ENCODE data around the gene FAM174C. TPM values are rescaled to one million over a fixed set of nuclear protein-coding genes. Genes with fewer than 3 reads are reported as not detected.
"Not testable (repeated sequence)": the region's sequence is repeated elsewhere in the genome, so short reads cannot be mapped to it uniquely, and the experiment has no call there.

FAM174C gene
- total RNA-seq, 1 donor from 2014 or later: 115 TPM

DNA sequence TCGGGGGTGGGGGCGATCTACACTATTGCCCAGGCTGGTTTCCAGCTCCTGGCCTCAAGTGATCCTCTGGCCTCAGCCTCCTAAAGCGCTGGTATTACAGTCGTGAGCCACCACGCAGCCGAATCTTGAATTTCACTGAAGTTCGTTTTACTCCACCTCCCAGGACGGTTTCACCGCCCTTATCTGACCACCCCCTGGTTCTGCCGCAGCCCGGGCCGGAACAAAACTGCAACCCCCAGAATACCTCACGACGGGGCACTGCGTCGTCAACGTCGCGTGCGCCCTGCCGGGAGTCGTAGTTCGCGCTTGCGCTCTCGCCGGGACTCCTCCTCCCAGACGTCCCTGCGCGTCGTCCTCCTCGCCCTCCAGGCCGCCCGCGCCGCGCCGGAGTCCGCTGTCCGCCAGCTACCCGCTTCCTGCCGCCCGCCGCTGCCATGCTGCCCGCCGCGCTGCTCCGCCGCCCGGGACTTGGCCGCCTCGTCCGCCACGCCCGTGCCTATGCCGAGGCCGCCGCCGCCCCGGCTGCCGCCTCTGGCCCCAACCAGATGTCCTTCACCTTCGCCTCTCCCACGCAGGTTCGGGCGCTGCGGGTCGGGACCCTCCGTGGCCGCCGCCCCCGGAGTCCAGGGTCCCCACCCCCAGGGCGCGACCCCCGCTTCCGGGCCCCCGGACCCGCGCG lies 33.8 kb upstream of the FAM174C start, which contains the start of gene ATP5F1D:
ATP5F1D (plus strand) TSS at position 335 of the 679 bp plus-strand sequence; CDS start at position 435, 100 bp downstream.
- Mint-ChIP-seq H3K36me3 (ENCODE audit: low read depth) (peaks cover 7% of the 10 kb centered on the region), H3K27me3 (peaks cover 12% of the 10 kb centered on the region), H3K9me3 (no peaks in the 10 kb centered on the region), H3K27ac (peak within 1 kb of the TSS; percentile 85), H3K4me3 (peak within 1 kb of the TSS; percentile 82), H3K4me1 (peaks cover 22% of the 10 kb centered on the region)
- DNase-seq: peak; percentile 98
- intact Hi-C loops (cut with micrococcal nuclease): loop anchor here (2.0 to 5.0 kb wide), 4 partner anchors 49 to 321 kb away; partner anchors contain the start of genes ARHGAP45 and POLR2E

DNA sequence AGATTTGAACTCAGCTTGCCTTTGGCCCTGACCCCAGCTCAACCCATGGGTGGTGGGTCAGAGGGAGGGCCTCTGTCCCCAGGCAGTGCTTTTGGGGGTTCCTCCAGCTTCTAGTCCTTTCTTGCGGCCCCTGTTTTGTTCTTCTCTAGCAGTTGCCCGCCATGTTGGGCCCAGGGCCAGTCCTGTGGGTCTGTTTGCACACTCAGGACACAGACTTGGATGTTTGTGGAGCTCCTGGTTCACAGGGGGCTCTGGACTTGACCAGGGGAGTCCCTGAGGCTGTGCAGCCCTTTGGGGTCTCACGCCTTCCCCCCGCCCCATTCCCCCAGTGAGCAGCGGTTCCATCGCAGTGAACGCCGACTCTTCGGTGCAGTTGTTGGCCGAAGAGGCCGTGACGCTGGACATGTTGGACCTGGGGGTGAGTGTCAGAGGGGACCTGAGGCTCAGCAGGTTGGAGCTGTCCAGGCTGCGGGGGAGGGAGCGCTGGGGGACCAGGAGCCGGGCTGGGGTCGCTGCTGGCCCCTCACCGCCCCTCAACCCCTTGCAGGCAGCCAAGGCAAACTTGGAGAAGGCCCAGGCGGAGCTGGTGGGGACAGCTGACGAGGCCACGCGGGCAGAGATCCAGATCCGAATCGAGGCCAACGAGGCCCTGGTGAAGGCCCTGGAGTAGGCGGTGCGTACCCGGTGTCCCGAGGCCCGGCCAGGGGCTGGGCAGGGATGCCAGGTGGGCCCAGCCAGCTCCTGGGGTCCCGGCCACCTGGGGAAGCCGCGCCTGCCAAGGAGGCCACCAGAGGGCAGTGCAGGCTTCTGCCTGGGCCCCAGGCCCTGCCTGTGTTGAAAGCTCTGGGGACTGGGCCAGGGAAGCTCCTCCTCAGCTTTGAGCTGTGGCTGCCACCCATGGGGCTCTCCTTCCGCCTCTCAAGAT lies 31.3 kb upstream of the FAM174C start:
- intact Hi-C loops (cut with micrococcal nuclease): loop anchor here (1.0 to 5.0 kb wide), 3 partner anchors 22 to 177 kb away; partner anchors contain the start of gene ARHGAP45
- Mint-ChIP-seq H3K4me1 (peaks cover 18% of the 10 kb centered on the region), H3K36me3 (ENCODE audit: low read depth) (peaks cover 7% of the 10 kb centered on the region), H3K27ac (peak overlapping the region; percentile 85), H3K27me3 (peaks cover 4% of the 10 kb centered on the region), H3K9me3 (no peaks in the 10 kb centered on the region), H3K4me3 (peak overlapping the region; percentile 64)
- DNase-seq: peak; percentile 96

DNA sequence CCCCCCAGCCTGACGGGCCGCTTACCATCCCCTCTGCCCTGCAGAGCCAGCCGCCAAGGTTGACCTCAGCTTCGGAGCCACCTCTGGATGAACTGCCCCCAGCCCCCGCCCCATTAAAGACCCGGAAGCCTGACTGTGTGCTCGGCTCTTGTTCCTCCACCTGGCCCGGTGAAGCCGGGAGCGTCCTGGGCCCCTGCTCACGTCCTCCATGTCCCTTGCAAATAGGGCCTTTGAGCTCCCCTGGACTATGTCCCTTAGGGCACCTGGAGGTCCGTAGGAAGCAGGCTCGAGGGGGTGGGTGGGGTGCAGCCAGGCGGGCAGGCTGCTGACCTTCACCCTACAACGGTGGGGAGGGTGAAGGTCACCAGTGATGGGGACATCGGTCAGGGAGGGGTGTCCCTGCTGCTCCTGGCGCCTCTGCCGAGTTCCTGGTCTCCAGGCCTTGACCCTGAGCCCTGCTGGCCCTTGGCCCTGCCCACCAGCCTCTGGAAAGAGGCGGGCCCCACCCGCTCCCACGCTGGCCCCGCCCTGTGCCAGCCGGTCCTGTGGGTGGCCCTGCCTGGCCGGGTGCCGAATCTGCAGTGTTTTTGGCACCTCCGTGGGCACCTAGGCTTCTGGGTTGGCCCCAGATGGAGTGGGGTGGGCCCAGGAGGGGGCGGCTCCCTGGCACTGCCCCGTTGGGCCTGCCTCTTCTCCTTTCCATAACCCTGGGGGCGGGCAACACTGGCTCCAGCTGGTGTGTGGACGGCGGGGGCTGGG lies 30.5 kb upstream of the FAM174C start:
- peaks cover 9% of the 10 kb centered on the region for H3K36me3 Mint-ChIP-seq (ENCODE audit: low read depth)
- DNase-seq: no peak

DNA sequence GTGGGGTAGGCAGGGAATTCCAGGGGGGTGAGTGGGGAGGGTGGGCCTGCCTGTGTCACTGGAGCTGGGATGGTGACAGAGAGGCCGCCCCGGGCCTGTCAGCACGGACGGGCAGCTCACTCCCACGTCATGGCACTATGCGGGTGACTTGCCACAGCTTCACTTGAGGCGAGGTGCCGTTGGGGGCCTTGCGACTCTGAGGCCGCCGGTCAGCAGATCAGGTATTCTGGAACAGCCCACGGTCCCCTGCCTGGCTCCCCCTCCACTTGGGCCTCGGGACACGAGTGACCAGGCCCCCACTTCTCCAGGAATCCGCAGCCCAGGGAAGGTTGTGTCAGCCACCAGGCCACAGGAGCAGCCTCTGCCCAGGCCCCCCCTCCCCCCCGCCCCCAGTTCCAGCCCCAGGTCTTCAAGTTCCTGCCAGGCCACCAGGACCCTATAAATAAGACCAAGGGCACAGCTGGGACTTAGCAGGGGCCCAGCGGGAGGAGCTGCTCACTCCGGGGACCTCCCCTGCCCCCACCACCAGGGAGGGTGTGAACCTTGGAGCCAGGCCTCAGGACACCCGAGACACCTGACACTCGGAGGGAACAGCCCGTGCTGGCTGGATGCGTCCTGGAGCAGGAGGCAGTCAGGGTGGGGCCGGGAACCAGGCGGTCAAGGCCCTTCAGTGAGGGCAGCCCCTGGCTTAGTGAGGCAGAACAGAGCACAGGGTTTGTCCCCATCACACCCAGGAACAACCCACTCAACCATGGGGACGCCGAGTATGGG lies 29.7 kb upstream of the FAM174C start:
- no peak overlapping the region for H3K4me3 Mint-ChIP-seq
- no peaks in the 10 kb centered on the region for H3K27me3 Mint-ChIP-seq
- H3K4me1 Mint-ChIP-seq: peaks cover 15% of the 10 kb centered on the region
- DNase-seq: no peak
- no peaks in the 10 kb centered on the region for H3K9me3 Mint-ChIP-seq
- no peak overlapping the region for H3K27ac Mint-ChIP-seq
- peaks cover 9% of the 10 kb centered on the region for H3K36me3 Mint-ChIP-seq (ENCODE audit: low read depth)
- intact Hi-C loops (cut with micrococcal nuclease): no loop called here

More for the DNA sequence above, 30.5 kb upstream of the FAM174C start:
- intact Hi-C loops (cut with micrococcal nuclease): loop anchor here (1.0 to 5.0 kb wide), 3 partner anchors 21 to 178 kb away; partner anchors contain the start of gene ARHGAP45
- Mint-ChIP-seq H3K4me1 (peaks cover 15% of the 10 kb centered on the region), H3K9me3 (no peaks in the 10 kb centered on the region), H3K27me3 (no peaks in the 10 kb centered on the region), H3K4me3 (peak overlapping the region; percentile 64), H3K27ac (peak overlapping the region; percentile 85)

DNA sequence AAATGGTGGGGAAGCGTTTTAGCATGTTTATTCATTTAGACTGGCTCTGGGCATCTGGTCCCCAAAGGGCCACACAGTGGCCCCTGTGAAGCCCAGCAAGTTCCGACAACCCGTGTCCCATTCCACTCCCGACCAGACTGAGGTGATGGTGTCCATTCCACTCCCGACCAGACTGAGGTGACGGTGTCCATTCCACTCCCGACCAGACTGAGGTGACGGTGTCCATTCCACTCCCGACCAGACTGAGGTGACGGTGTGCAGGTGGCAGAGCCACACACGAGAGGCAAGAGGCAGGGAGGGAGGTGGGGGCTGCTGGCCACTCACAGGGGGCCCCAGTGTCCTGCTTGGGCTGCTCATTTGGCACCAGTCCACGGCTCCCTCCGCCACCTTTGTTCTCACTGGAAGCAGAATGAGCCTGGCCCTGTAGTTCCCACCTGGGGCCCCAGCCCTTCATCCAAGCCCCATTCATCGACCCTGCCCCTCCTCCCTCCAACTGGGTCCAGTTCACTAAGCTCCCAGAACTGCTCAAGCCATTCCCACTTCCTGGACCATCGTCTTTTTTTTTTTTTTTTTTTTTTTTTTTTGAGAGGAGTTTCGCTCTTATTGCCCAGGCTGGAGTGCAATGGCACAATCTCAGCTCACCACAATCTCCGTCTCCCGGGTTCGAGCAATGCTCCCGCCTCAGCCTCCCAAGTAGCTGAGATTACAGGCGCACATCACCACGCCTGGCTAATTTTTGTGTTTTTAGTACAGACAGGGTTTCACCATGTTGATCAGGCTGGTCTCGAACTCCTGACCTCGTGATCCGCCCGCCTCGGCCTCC lies 28.9 kb upstream of the FAM174C start:
- H3K4me3 Mint-ChIP-seq; DNase-seq; H3K27me3 Mint-ChIP-seq; intact Hi-C loops (cut with micrococcal nuclease); H3K9me3 Mint-ChIP-seq: not testable (repeated sequence)
- peak overlapping the region; percentile 15 for H3K27ac Mint-ChIP-seq
- peaks cover 13% of the 10 kb centered on the region for H3K36me3 Mint-ChIP-seq (ENCODE audit: low read depth)
- H3K4me1 Mint-ChIP-seq: peaks cover 12% of the 10 kb centered on the region

DNA sequence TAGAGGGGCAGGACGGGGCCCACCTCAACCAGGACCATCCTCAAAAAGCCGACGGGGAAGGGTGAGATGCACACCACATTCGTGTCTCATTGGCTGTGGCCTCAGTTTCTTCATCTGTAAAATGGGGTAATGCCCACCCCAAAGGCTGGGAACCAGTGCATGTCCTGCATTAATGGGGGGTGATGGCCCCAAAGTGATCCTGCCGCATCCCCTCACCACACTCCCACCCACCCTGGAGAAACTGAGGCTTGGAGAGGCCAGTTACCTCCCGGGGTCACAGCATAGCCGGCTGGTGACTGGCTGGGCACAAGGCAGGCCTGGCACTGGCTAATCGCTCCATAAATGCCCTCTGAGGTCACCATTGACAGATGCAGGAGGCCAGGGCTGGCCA lies 27.6 kb upstream of the FAM174C start:
- Mint-ChIP-seq H3K36me3 (ENCODE audit: low read depth) (peaks cover 21% of the 10 kb centered on the region), H3K9me3 (no peaks in the 10 kb centered on the region), H3K4me3 (peak overlapping the region; percentile 82), H3K27ac (peak overlapping the region; percentile 62), H3K27me3 (no peaks in the 10 kb centered on the region), H3K4me1 (peaks cover 12% of the 10 kb centered on the region)
- intact Hi-C loops (cut with micrococcal nuclease): loop anchor here (1.0 to 2.0 kb wide), 2 partner anchors 227 to 450 kb away; partner anchors contain the start of genes PTBP1, RNU6-2 and TMEM259
- DNase-seq: no peak

DNA sequence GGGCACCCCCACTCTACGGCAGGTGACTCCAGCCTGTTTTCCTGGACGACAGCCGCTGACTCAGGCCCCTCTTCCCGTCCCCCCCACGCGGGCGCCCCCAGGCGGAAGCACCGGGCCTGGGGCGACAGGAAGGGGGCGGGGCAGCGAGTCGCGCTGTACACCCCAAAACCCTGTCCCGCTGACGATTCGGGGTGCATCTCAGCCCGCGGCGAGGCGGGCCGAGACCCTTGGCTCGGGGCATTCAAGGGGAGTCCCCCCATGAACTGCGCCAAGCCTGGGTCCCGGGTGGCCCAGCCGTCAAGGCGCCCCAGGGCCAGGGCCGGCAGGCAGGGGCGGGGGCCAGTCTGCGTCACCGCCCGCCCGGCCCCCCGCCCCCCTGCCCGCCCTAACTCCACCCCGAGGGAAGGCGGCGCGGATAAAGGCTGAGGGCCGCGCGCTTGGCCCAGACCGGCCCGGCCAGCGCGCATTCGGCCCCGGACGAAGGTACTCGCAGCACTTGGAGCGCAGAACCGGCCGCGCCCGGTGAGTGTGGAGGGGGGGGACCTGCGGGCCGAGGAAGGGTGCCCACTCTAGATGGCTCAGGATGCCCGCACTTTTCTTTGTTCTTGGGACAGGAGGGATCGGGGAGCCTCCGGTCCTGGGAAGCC lies 27.1 kb upstream of the FAM174C start, which contains the start of gene MIDN:
MIDN (plus strand) TSS at position 445 of the 647 bp plus-strand sequence. CDS start 1,714 bp downstream, outside the sequence.
- Mint-ChIP-seq H3K36me3 (ENCODE audit: low read depth) (peaks cover 20% of the 10 kb centered on the region), H3K4me1 (peaks cover 12% of the 10 kb centered on the region), H3K27me3 (no peaks in the 10 kb centered on the region), H3K9me3 (no peaks in the 10 kb centered on the region), H3K4me3 (peak within 1 kb of the TSS; percentile 82), H3K27ac (peak within 1 kb of the TSS; percentile 90)
- DNase-seq: peak; percentile 93
- intact Hi-C loops (cut with micrococcal nuclease): loop anchor here (1.0 to 2.0 kb wide), 2 partner anchors 227 to 451 kb away; partner anchors contain the start of genes PTBP1, RNU6-2 and TMEM259

DNA sequence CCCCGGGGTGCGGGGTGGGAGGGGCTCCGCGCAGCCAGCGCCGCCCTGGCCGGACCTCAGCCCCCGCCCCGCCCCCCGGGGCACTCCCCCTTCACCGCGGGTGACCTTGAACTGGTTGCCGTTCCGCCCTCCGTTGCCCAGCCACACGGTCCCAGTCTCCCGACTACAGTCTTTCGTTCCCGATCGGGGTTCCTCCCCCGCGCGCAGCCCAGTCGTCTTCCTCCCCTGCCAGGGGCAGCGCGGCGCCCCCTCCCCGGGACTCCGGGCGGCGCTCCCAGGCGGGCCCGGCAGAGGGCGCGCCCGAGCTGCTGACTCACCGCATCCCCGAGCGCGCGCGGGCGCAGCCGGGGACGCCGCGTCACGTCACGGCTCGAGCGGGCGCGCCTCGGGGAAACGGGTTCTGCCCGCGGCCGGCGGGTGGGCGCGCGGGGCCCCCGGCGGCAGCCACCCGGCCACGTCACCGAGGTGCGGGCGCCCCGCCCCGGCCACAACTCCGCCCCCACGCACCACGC lies 26.5 kb upstream of the FAM174C start:
- H3K27ac Mint-ChIP-seq: peak overlapping the region; percentile 90
- peak; percentile 96 for DNase-seq
- peaks cover 24% of the 10 kb centered on the region for H3K36me3 Mint-ChIP-seq (ENCODE audit: low read depth)
- H3K4me3 Mint-ChIP-seq: peak overlapping the region; percentile 82
- intact Hi-C loops (cut with micrococcal nuclease): loop anchor here (1.0 to 2.0 kb wide), 4 partner anchors 10 to 452 kb away; partner anchors contain the start of genes CIRBP, PTBP1, RNU6-2 and TMEM259
- H3K27me3 Mint-ChIP-seq: no peaks in the 10 kb centered on the region
- peaks cover 14% of the 10 kb centered on the region for H3K4me1 Mint-ChIP-seq
- no peaks in the 10 kb centered on the region for H3K9me3 Mint-ChIP-seq

DNA sequence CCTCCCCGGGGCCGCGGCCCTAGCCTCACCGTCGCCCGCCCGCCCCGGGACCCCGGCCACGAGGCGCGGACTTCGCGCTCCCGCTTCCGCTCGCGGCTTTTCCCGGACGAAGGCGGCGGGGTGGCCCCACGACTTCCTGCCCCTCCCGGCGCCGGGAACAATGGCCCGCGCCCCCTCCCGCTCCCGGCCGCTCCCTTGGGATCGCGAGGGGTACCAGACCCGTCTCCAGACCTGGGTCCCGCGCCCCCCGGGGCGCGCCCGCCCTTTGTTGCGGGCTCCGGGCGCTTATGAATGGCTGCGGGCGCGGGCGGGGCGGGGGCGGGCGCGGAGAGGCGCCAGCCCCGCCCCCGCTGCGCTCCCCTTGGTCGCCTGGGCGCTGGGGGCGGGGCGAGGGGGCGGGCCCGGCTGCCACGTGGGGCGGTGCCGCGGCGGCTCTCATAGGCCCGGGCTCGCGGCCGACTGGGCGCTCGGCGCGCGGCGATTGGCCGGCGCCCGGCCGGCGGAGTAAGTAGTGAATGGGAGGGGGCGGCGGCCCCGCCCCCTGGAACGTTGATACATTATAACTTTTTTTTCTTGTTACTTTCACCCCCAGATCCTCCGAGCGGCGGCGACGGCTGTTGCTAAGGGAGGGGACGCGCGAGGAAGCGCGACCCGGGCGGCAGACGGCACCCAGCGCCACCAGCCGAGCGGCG lies 25.9 kb upstream of the FAM174C start:
- H3K4me3 Mint-ChIP-seq: peak overlapping the region; percentile 76
- no peaks in the 10 kb centered on the region for H3K27me3 Mint-ChIP-seq
- intact Hi-C loops (cut with micrococcal nuclease): loop anchor here (1.0 to 2.0 kb wide), 3 partner anchors 10 to 229 kb away; partner anchors contain the start of genes CIRBP, RNU6-2 and TMEM259

DNA sequence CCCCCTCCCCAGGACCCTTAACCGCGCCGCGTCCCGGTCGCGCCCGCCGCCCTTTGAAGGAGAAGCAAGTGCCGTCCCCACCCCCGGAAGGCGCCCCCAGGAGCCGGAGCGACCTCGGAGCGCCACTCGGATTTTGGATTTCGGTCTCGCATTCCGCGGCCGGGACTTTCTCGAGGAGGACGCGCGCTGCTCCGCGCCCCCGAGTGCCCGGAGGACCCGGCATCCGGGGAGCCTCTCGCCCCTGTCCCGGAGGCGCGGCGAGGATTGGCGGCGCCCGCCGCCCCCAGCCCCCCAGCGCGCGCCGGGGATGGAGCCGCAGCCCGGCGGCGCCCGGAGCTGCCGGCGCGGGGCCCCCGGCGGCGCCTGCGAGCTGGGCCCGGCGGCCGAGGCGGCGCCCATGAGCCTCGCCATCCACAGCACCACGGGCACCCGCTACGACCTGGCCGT lies 25.3 kb upstream of the FAM174C start:
- peak overlapping the region; percentile 76 for H3K4me3 Mint-ChIP-seq
- H3K4me1 Mint-ChIP-seq: peaks cover 16% of the 10 kb centered on the region
- no peaks in the 10 kb centered on the region for H3K27me3 Mint-ChIP-seq
- no peak for DNase-seq
- peak overlapping the region; percentile 63 for H3K27ac Mint-ChIP-seq
- intact Hi-C loops (cut with micrococcal nuclease): loop anchor here (1.0 to 2.0 kb wide), 3 partner anchors 9 to 229 kb away; partner anchors contain the start of genes CIRBP, RNU6-2 and TMEM259
- H3K36me3 Mint-ChIP-seq (ENCODE audit: low read depth): peaks cover 30% of the 10 kb centered on the region
- no peaks in the 10 kb centered on the region for H3K9me3 Mint-ChIP-seq

More for the DNA sequence above, 25.9 kb upstream of the FAM174C start:
- peaks cover 26% of the 10 kb centered on the region for H3K36me3 Mint-ChIP-seq (ENCODE audit: low read depth)
- H3K27ac Mint-ChIP-seq: peak overlapping the region; percentile 63
- H3K9me3 Mint-ChIP-seq: no peaks in the 10 kb centered on the region
- peak; percentile 97 for DNase-seq
- H3K4me1 Mint-ChIP-seq: peaks cover 14% of the 10 kb centered on the region
